HEK293 (cell line): ENCODE data around the gene SF1.

Source experiments
- CTCF ChIA-PET: fragments of 350-600 bp; formaldehyde crosslinking; extraction: SDS; loops from one replicate; lab custom pipeline; 2021; ENCODE audit warnings: antibody characterized with exemption; lab: Yijun Ruan, JAX
- POLR2A ChIA-PET: fragments of 300-600 bp; formaldehyde crosslinking; extraction: SDS; loops from one replicate; lab custom pipeline; 2020; ENCODE audit warnings: antibody characterized with exemption, inconsistent platforms; lab: Yijun Ruan, JAX
- H3K27ac ChIP-seq: fragments of 200-500 bp; sonication (Bioruptor generic); 2 replicates; pipeline ENCODE4 v1.5.1; 2014; ENCODE audit warnings: low read depth, low read length, control low read depth, inconsistent platforms; ENCODE audit errors: extremely low read depth
- H3K36me3 ChIP-seq, 2 experiments: fragments of 200-500 bp in 1 of 2; sonication (Bioruptor generic) in 1 of 2; 1 replicate in 1 of 2; 2 replicates in 1 of 2; pipeline ENCODE4 v1.5.1; 2014 to 2017; ENCODE audit warnings: inconsistent platforms in 2 of 2, low read length in 2 of 2; ENCODE audit not compliant: control insufficient read depth in 2 of 2, insufficient read depth in 1 of 2
- H3K4me1 ChIP-seq: fragments of 200-500 bp; sonication (Bioruptor generic); 2 replicates; pipeline ENCODE4 v1.5.1; 2014; ENCODE audit warnings: mild to moderate bottlenecking, low read length, inconsistent platforms; ENCODE audit not compliant: control insufficient read depth, insufficient read depth
- H3K4me3 ChIP-seq: 2 replicates; pipeline ENCODE4 v1.5.1; 2011; ENCODE audit warnings: low read depth, mild to moderate bottlenecking, control low read depth, low read length, moderate library complexity
- H3K9me3 ChIP-seq: fragments of 200-500 bp; sonication (Bioruptor generic); 2 replicates; pipeline ENCODE4 v1.5.1; 2014; ENCODE audit warnings: low read depth, low read length, inconsistent platforms; ENCODE audit not compliant: control insufficient read depth, insufficient read depth
- KLF1 ChIP-seq: fragments of 450-650 bp; formaldehyde crosslinking; IDR thresholded peaks from 2 replicates; pipeline ENCODE4 v1.5.1; 2016; ENCODE audit warnings: missing biosample characterization, missing genetic modification characterization
- KLF10 ChIP-seq: fragments of 450-650 bp; IDR thresholded peaks from 2 replicates; pipeline ENCODE4 v1.5.1; 2018; ENCODE audit warnings: missing biosample characterization, mild to moderate bottlenecking, missing genetic modification characterization
- MYNN ChIP-seq: fragments of 450-650 bp; formaldehyde crosslinking; IDR thresholded peaks from 2 replicates; pipeline ENCODE4 v1.5.1; 2016; ENCODE audit warnings: missing biosample characterization, missing genetic modification characterization, borderline replicate concordance
- SP3 ChIP-seq: fragments of 450-650 bp; formaldehyde crosslinking; IDR thresholded peaks from 2 replicates; pipeline ENCODE4 v1.5.1; 2016; ENCODE audit warnings: missing biosample characterization, missing genetic modification characterization
- TRIM28 ChIP-seq: IDR thresholded peaks from 2 replicates; pipeline ENCODE4 v1.6.1; 2011; ENCODE audit warnings: low read length, control low read depth, borderline replicate concordance
- YY1 ChIP-seq: fragments of 450-650 bp; formaldehyde crosslinking; IDR thresholded peaks from 2 replicates; pipeline ENCODE4 v1.5.1; 2018; ENCODE audit warnings: missing biosample characterization, missing genetic modification characterization
- ZNF24 ChIP-seq: fragments of 450-650 bp; formaldehyde crosslinking; IDR thresholded peaks from 2 replicates; pipeline ENCODE4 v1.5.1; 2016; ENCODE audit warnings: missing biosample characterization, missing genetic modification characterization
- ZNF362 ChIP-seq: fragments of 450-650 bp; formaldehyde crosslinking; IDR thresholded peaks from 2 replicates; pipeline ENCODE4 v1.5.1; 2016; ENCODE audit warnings: missing biosample characterization, missing genetic modification characterization
- ZNF366 ChIP-seq: fragments of 450-650 bp; formaldehyde crosslinking; conservative IDR thresholded peaks from 2 replicates; pipeline ENCODE4 v1.5.1; 2016; ENCODE audit warnings: missing biosample characterization, missing genetic modification characterization
- ZNF423 ChIP-seq: fragments of 450-650 bp; formaldehyde crosslinking; IDR thresholded peaks from 2 replicates; pipeline ENCODE4 v1.5.1; 2016; ENCODE audit warnings: missing biosample characterization, missing genetic modification characterization
- ZNF580 ChIP-seq: fragments of 450-650 bp; formaldehyde crosslinking; IDR thresholded peaks from 2 replicates; pipeline ENCODE4 v1.5.1; 2016; ENCODE audit warnings: missing biosample characterization, missing genetic modification characterization
- ZNF658 ChIP-seq: fragments of 450-650 bp; formaldehyde crosslinking; IDR thresholded peaks from 2 replicates; pipeline ENCODE4; 2016; ENCODE audit warnings: missing biosample characterization, missing genetic modification characterization
- TF ChIP-seq, protein P1 (sequence below): fragments of 450-650 bp; formaldehyde crosslinking; IDR thresholded peaks from 2 replicates; pipeline ENCODE4 v1.5.1; 2016; ENCODE audit warnings: missing biosample characterization, missing genetic modification characterization
- TF ChIP-seq, protein P2 (sequence below): fragments of 450-650 bp; formaldehyde crosslinking; IDR thresholded peaks from 2 replicates; pipeline ENCODE4 v1.5.0; 2017; ENCODE audit warnings: missing biosample characterization, missing genetic modification characterization, borderline replicate concordance
- TF ChIP-seq, protein P3 (sequence below): fragments of 450-650 bp; IDR thresholded peaks from 2 replicates; pipeline ENCODE4 v1.5.1; 2018; ENCODE audit warnings: missing biosample characterization, mild to moderate bottlenecking, missing genetic modification characterization

SF1 gene

DNA sequence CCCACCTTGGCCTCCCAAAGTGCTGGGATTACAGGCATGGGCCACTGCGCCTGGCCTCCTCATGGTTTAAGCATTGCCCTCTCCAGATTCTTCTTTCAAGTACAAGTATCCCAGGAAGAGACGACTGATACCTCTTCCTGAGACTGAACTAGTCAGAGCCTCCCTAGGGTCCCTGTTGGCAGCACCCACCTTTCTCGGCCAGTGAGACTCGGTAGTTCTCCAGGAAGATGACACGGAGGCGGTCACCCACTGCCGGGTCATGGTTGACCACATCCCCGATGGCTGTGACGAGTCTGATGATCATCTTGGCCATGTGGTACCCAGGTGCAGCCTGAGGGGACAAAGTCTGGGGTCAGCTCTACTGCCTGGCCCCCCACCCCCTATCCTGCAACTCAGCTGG, 27.2 kb downstream of the SF1 start (continued):
- no peak for TF ChIP-seq ZNF366 (tag by site-specific recombination)
- no peak for TF ChIP-seq KLF10 (tag by site-specific recombination)
- no peak for TF ChIP-seq SP3
- no peak for TF ChIP-seq YY1 (tag by site-specific recombination)
- TF ChIP-seq ZNF423 (tag by site-specific recombination): no peak
- no peak for TF ChIP-seq ZNF362 (tag by site-specific recombination)
- no peak for TF ChIP-seq KLF1 (tag by site-specific recombination)
- TF ChIP-seq, all 188 proteins: peak for 0

DNA sequence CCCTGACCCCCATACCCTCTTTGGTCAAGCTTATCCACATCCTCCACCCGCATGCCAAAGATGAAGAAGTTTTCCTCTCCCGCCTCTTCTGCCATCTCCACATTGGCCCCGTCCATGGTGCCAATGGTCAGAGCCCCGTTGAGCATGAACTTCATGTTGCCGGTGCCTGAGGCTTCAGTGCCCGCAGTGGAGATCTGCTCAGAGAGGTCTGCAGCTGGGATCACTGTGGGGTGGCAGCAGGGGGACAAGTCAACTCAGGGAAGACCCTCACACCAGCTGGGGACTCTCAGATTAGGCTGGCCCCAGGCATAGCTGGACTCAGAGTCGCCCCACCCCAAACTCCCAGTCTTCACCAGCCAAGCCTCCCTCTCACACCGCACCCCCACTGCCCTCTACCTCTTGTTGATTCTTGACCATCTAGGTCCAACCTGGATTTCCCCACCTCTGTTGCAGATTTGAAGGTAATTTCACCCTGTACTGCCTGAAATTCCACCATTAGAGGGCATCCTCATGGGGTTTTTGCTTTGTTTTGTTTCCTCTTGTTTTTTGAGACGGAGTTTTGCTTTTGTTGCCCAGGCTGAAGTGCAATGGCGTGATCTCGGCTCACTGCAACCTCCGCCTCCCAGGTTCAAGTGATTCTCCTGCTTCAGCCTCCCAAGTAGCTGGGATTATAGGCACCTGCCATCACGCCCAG, 27.8 kb downstream of the SF1 start:
- H3K36me3 ChIP-seq: peaks cover 0 to 3% of the 10 kb centered on the region in 2 experiments; a peak in 1 of 3 replicates
- POLR2A ChIA-PET: no interaction called here
- TF ChIP-seq, protein P1, sequence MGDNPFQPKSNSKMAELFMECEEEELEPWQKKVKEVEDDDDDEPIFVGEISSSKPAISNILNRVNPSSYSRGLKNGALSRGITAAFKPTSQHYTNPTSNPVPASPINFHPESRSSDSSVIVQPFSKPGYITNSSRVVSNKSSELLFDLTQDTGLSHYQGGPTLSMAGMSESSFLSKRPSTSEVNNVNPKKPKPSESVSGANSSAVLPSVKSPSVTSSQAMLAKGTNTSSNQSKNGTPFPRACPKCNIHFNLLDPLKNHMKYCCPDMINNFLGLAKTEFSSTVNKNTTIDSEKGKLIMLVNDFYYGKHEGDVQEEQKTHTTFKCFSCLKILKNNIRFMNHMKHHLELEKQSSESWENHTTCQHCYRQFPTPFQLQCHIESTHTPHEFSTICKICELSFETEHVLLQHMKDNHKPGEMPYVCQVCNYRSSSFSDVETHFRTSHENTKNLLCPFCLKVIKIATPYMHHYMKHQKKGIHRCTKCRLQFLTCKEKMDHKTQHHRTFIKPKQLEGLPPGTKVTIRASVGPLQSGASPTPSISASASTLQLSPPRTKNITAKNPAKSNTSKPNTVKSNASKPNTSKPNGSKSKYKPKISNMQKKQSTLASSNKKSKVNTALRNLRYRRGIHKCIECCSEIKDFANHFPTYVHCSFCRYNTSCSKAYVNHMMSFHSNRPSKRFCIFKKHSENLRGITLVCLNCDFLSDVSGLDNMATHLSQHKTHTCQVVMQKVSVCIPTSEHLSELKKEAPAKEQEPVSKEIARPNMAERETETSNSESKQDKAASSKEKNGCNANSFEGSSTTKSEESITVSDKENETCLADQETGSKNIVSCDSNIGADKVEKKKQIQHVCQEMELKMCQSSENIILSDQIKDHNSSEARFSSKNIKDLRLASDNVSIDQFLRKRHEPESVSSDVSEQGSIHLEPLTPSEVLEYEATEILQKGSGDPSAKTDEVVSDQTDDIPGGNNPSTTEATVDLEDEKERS (tag by site-specific recombination): no peak
- TF ChIP-seq TRIM28 (no peak), ZNF658 (tag by site-specific recombination) (no peak), ZNF580 (tag by site-specific recombination) (no peak), ZNF24 (tag by site-specific recombination) (no peak), MYNN (tag by site-specific recombination) (no peak)
- TF ChIP-seq, protein P2, sequence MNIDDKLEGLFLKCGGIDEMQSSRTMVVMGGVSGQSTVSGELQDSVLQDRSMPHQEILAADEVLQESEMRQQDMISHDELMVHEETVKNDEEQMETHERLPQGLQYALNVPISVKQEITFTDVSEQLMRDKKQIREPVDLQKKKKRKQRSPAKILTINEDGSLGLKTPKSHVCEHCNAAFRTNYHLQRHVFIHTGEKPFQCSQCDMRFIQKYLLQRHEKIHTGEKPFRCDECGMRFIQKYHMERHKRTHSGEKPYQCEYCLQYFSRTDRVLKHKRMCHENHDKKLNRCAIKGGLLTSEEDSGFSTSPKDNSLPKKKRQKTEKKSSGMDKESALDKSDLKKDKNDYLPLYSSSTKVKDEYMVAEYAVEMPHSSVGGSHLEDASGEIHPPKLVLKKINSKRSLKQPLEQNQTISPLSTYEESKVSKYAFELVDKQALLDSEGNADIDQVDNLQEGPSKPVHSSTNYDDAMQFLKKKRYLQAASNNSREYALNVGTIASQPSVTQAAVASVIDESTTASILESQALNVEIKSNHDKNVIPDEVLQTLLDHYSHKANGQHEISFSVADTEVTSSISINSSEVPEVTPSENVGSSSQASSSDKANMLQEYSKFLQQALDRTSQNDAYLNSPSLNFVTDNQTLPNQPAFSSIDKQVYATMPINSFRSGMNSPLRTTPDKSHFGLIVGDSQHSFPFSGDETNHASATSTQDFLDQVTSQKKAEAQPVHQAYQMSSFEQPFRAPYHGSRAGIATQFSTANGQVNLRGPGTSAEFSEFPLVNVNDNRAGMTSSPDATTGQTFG: no peak
- TF ChIP-seq, protein P3, sequence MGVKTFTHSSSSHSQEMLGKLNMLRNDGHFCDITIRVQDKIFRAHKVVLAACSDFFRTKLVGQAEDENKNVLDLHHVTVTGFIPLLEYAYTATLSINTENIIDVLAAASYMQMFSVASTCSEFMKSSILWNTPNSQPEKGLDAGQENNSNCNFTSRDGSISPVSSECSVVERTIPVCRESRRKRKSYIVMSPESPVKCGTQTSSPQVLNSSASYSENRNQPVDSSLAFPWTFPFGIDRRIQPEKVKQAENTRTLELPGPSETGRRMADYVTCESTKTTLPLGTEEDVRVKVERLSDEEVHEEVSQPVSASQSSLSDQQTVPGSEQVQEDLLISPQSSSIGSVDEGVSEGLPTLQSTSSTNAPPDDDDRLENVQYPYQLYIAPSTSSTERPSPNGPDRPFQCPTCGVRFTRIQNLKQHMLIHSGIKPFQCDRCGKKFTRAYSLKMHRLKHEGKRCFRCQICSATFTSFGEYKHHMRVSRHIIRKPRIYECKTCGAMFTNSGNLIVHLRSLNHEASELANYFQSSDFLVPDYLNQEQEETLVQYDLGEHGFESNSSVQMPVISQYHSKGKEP (tag by site-specific recombination): no peak
- TF ChIP-seq, all 188 proteins: peak for 0
- CTCF ChIA-PET: interaction anchor here (0.7 to 1.7 kb wide), 2 partner anchors 10 to 45 kb away, joined by 3 read pairs; no protein-coding TSS in a partner anchor
- Histone ChIP-seq H3K27ac (no peak overlapping the region), H3K4me1 (no peaks in the 10 kb centered on the region), H3K4me3 (no peak overlapping the region), H3K9me3 (no peaks in the 10 kb centered on the region)
